AG04450 (cell line): Measurements from ENCODE around the gene MCM9. TPM values are rescaled to one million over a fixed set of nuclear protein-coding genes. Genes with fewer than 3 reads are reported as not detected.
"Not testable (repeated sequence)": the region's sequence is repeated elsewhere in the genome, so short reads cannot be mapped to it uniquely, and the experiment has no call there.

Source experiments
- CTCF ChIA-PET: fragments of 300-600, 350-600 bp; formaldehyde crosslinking; extraction: SDS; loops from one replicate; lab custom pipeline; 2022; ENCODE audit warnings: antibody characterized with exemption, inconsistent platforms; lab: Charles Lee
- POLR2A ChIA-PET: fragments of 350-600 bp; formaldehyde crosslinking; extraction: SDS; loops from one replicate; lab custom pipeline; 2021; ENCODE audit warnings: antibody characterized with exemption, inconsistent platforms; lab: Yijun Ruan, JAX
- DNase-seq: peaks from one replicate; pipeline ENCODE4 v3.0.0-alpha.2; 2011; ENCODE audit warnings: low read depth, low spot score
- H3K27ac ChIP-seq: one replicate; pipeline ENCODE4 v1.5.1; 2012; ENCODE audit warnings: low read depth, low read length, control low read depth
- H3K27me3 ChIP-seq: one replicate; pipeline ENCODE4 v1.6.0; 2012; ENCODE audit warnings: low read length; ENCODE audit not compliant: control insufficient read depth, insufficient read depth
- H3K4me3 ChIP-seq: 2 replicates; pipeline ENCODE4 v1.5.1; 2011; ENCODE audit warnings: mild to moderate bottlenecking, low read depth, low read length, control low read depth
- H3K9me3 ChIP-seq: 2 replicates; pipeline ENCODE4 v1.5.1; 2012; ENCODE audit warnings: low read length; ENCODE audit not compliant: control insufficient read depth, insufficient read depth
- CTCF ChIP-seq: IDR thresholded peaks from 2 replicates; pipeline ENCODE4 v1.5.1; 2011; ENCODE audit warnings: low read depth, low read length, control low read depth, inconsistent platforms
- polyA plus RNA-seq: library from polyadenylated mRNA; depleted of rRNA; stranded (reverse); fragments of >200 nt; gene quantifications from 2 replicates; pipeline ENCODE4 v1.2.3, GENCODE V29; 2011

The MCM9 gene
- polyA plus RNA-seq, 1 experiment = 2.2 TPM

DNA sequence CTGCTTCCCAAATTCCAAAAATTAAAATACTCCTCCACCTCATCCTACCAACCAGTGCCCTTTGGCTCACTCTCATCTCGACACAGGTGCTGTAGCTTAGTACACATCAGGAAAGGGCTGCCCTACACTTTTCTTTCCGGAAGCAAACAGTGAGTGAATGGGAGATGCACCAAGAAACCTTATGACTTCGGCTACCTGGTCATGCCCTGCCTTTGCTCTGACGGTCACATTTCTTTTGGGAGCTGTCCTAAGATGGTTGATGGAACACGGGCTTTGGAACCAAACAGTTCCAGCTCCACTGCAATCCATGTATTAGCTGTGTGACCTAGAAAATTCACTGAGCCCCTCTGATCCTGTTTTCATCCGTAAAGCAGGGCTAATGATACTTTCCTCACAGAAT is 133.7 kb downstream of the MCM9 start:
- CTCF ChIA-PET = interaction anchor here (0.5 to 4.5 kb wide), 18 partner anchors 12 to 960 kb away, joined by 3 to 49 read pairs (median 4); partner anchors contain the start of gene ASF1A
- Histone ChIP-seq H3K4me3 (no peak overlapping the region), H3K27ac (no peak overlapping the region), H3K9me3 (peaks cover 2% of the 10 kb centered on the region; the same call in 1 of the 2 replicates), H3K27me3 (no peaks in the 10 kb centered on the region)
- no peak for TF ChIP-seq CTCF
- POLR2A ChIA-PET = no interaction called here
- DNase-seq = no peak

DNA sequence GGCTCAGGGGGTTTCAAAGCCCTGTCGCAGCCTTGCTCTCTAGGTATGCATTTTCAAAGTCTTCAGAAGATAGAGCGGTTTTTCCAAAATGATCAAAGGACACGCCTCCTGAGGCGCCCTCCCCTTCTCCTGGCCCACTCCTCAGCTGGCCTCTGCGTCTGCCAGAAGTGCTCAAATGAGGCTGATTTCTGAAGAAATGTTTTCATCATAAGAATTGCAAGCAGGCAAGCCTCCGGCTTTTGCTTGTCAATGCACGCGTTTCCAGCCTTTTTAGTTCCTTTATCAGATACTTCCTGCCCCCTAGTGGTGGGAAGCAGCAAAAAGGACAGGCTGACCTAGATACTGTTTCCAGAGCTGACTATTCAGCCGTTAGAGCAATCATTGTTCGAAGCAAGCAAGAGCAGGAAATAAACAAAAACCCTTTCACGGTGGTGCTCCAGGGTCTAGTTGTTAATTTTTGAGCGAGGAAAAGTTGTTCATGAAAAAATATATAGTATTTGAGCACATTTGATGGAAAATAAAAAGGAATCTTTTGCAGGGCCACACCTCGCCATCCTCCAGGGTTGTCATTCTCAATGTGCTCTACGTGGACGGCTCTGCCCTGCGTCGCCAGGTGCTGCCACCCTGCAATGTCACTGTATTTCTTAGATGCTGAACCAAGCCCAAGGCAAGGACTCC is 134.4 kb downstream of the MCM9 start:
- peak; percentile 96 for TF ChIP-seq CTCF
- Histone ChIP-seq H3K9me3 (peaks cover 3% of the 10 kb centered on the region; the same call in 1 of the 2 replicates), H3K27me3 (no peaks in the 10 kb centered on the region), H3K4me3 (peak overlapping the region; percentile 31; the same call in 1 of the 2 replicates), H3K27ac (no peak overlapping the region)
- peak; percentile 69 for DNase-seq
- ChIA-PET POLR2A (no interaction called here), CTCF (interaction anchor here (0.7 to 4.5 kb wide), 33 partner anchors 8 to 959 kb away, joined by 3 to 49 read pairs (median 4); partner anchors contain the start of gene ASF1A)

DNA sequence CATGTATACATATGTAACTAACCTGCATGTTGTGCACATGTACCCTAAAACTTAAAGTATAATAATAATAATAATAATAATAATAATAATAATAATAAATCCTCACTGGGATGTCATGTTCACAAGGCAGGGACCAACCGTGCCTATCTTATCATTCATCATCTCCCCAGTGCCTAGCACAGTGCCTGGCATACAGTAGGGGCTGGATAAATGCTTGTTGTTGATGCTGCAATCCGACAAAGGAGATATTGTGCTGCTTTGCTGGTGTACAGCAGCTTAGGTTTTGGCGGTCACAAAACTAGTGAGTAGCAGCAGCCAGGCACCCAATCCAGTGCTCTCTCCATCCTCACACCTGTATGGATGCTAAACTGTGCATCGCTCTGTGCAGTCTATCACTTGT is 135.1 kb downstream of the MCM9 start:
- Histone ChIP-seq H3K9me3 (peaks cover 3% of the 10 kb centered on the region; the same call in 1 of the 2 replicates), H3K27ac (no peak overlapping the region), H3K4me3 (no peak overlapping the region), H3K27me3 (no peaks in the 10 kb centered on the region)
- POLR2A ChIA-PET = no interaction called here
- CTCF ChIA-PET = interaction anchor here (0.5 to 4.5 kb wide), 26 partner anchors 9 to 644 kb away, joined by 3 to 49 read pairs (median 5); no protein-coding TSS in a partner anchor
- TF ChIP-seq CTCF = no peak
- DNase-seq = no peak

DNA sequence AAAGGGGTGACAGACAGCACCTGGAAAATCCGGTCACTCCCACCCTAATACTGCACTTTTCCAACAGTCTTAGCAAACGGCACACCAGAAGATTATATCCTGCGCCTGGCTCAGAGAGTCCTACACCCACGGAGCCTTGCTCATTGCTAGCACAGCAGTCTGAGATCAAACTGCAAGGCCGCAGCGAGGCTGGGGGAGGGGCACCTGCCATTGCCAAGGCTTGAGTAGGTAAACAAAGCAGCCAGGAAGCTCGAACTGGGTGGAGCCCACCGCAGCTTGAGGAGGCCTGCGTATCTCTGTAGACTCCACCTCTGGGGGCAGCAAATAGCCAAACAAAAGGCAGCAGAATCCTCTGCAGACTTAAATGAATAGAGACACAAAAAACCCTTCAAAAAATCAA is 138.4 kb downstream of the MCM9 start:
- H3K27ac ChIP-seq, DNase-seq, H3K27me3 ChIP-seq, H3K4me3 ChIP-seq, H3K9me3 ChIP-seq, POLR2A ChIA-PET: not testable (repeated sequence)
- CTCF ChIA-PET = interaction anchor here (0.9 kb wide), 1 partner anchor 9 kb away, joined by 3 read pairs; no protein-coding TSS in a partner anchor

- DNase-seq = no peak
- CTCF ChIA-PET = interaction anchor here (0.9 to 6.9 kb wide), 2 partner anchors 10 to 226 kb away, joined by 3 to 49 read pairs; no protein-coding TSS in a partner anchor
- Histone ChIP-seq H3K27me3 (no peaks in the 10 kb centered on the region), H3K9me3 (peaks cover 3% of the 10 kb centered on the region; the same call in 1 of the 2 replicates), H3K4me3 (no peak overlapping the region), H3K27ac (no peak overlapping the region)
- POLR2A ChIA-PET = no interaction called here
- TF ChIP-seq CTCF = no peak
Observed at GRCh38 chr6:118791499-118791898, 143.5 kb downstream of the MCM9 start.
